ENCODE results near the gene PCSK9.

PCSK9 gene

GRCh38 chr1:55046871-55047270, 7.5 kb downstream of the PCSK9 start:
- no peaks in the 10 kb centered on the region for H3K4me1 ChIP-seq (ENCODE audit: control insufficient read depth in 1 of 2, insufficient read depth in 1 of 2, low read depth in 1 of 2, low read length in 1 of 2)
- no peak overlapping the region for H3K27ac ChIP-seq
- no peak overlapping the region for H3K4me3 ChIP-seq (ENCODE audit: low read depth in 1 of 2, low read length in 1 of 2)
- H3K27me3 ChIP-seq, result peaks cover 6% of the 10 kb centered on the region
- H3K9me3 ChIP-seq, result no peaks in the 10 kb centered on the region
- no peaks in the 10 kb centered on the region for H3K36me3 ChIP-seq
- TF ChIP-seq CTCF (IDR thresholded peaks at IDR 0.05), result no peak

- Histone ChIP-seq H3K36me3 (no peaks in the 10 kb centered on the region), H3K27me3 (no peaks in the 10 kb centered on the region), H3K27ac (no peak overlapping the region), H3K9me3 (no peaks in the 10 kb centered on the region), H3K4me3 (ENCODE audit: low read depth in 1 of 2, low read length in 1 of 2) (no peak overlapping the region), H3K4me1 (ENCODE audit: control insufficient read depth in 1 of 2, insufficient read depth in 1 of 2, low read depth in 1 of 2, low read length in 1 of 2) (peaks cover under 1 to 3% of the 10 kb centered on the region in 2 experiments)
- no peak for TF ChIP-seq CTCF (IDR thresholded peaks at IDR 0.05)
These were observed 8.3 kb downstream of the PCSK9 start for GRCh38 chr1:55047611-55048010.

GRCh38 chr1:55048453-55049270, 9.3 kb downstream of the PCSK9 start:
- H3K4me1 ChIP-seq (ENCODE audit: control insufficient read depth in 1 of 2, insufficient read depth in 1 of 2, low read depth in 1 of 2, low read length in 1 of 2), result peaks cover 11 to 13% of the 10 kb centered on the region in 2 experiments
- H3K27me3 ChIP-seq, result no peaks in the 10 kb centered on the region
- H3K27ac ChIP-seq, result no peak overlapping the region
- no peaks in the 10 kb centered on the region for H3K9me3 ChIP-seq
- no peaks in the 10 kb centered on the region for H3K36me3 ChIP-seq
- no peak overlapping the region for H3K4me3 ChIP-seq (ENCODE audit: low read depth in 1 of 2, low read length in 1 of 2)
- TF ChIP-seq CTCF (IDR thresholded peaks at IDR 0.05), result no peak

- H3K27ac ChIP-seq, result no peak overlapping the region
- H3K9me3 ChIP-seq, result no peaks in the 10 kb centered on the region
- no peak for TF ChIP-seq CTCF (IDR thresholded peaks at IDR 0.05)
- peaks cover 15 to 21% of the 10 kb centered on the region in 2 experiments for H3K4me1 ChIP-seq (ENCODE audit: control insufficient read depth in 1 of 2, insufficient read depth in 1 of 2, low read depth in 1 of 2, low read length in 1 of 2)
- no peaks in the 10 kb centered on the region for H3K27me3 ChIP-seq
- H3K36me3 ChIP-seq, result no peaks in the 10 kb centered on the region
- H3K4me3 ChIP-seq (ENCODE audit: low read depth in 1 of 2, low read length in 1 of 2), result no peak overlapping the region
These were observed 10.0 kb downstream of the PCSK9 start for GRCh38 chr1:55049271-55049913.

- H3K4me1 ChIP-seq (ENCODE audit: control insufficient read depth in 1 of 2, insufficient read depth in 1 of 2, low read depth in 1 of 2, low read length in 1 of 2), result peaks cover 15 to 22% of the 10 kb centered on the region in 2 experiments
- no peak for TF ChIP-seq CTCF (IDR thresholded peaks at IDR 0.05)
- H3K27ac ChIP-seq, result no peak overlapping the region
- no peaks in the 10 kb centered on the region for H3K36me3 ChIP-seq
- no peak overlapping the region for H3K4me3 ChIP-seq (ENCODE audit: low read depth in 1 of 2, low read length in 1 of 2)
- no peaks in the 10 kb centered on the region for H3K27me3 ChIP-seq
- no peaks in the 10 kb centered on the region for H3K9me3 ChIP-seq
These were observed 10.5 kb downstream of the PCSK9 start for GRCh38 chr1:55049914-55050278.
